ENCODE results near the gene ZNF536.
"Not testable (repeated sequence)": the region's sequence is repeated elsewhere in the genome, so short reads cannot be mapped to it uniquely, and the experiment has no call there.

Gene ZNF536

GRCh38 chr19:30386551-30387143 is 14.5 kb downstream of the ZNF536 start:
- in situ Hi-C loops (cut with MboI; ENCODE audit: low sequenced_read_pairs), result no loop called here

DNA sequence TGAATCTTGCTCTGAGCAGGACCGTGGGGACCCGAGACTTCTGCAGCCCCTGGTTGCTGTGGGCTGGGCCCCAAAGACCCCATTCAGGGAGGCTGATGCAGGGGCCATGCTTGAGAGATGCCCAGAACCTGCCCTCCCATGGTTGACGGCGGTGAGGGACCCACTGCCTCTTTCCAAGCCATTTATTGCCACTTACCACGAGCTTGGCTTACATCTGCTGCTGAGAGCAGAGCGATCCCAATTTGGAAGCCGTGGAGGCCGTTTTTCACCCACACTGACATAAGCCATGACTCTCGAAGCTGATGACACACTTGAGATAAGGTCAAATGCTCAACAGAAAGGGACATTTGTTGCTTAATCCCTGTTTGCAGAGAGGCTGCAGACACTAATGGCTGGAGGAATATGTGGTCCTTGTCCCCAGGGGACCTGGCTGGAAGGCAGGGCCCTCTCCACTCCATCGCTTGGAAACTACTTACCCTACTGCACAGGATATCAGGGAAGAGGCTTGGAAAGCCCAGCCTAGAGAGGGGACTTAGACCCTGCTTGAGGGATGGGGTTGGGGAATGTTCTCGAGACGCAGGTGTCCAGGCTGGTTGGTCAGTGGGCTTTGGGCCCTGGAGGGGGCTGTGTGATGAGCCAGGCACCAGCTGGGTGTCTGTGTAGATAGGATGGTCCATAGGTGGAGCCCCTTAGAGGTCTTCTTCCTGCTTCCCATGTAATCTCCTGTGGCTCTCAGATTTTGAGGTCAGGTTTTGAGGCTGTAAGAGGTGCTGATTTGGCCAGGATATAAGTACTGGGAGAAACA is 15.3 kb downstream of the ZNF536 start:
- in situ Hi-C loops (cut with MboI; ENCODE audit: low sequenced_read_pairs), result no loop called here

DNA sequence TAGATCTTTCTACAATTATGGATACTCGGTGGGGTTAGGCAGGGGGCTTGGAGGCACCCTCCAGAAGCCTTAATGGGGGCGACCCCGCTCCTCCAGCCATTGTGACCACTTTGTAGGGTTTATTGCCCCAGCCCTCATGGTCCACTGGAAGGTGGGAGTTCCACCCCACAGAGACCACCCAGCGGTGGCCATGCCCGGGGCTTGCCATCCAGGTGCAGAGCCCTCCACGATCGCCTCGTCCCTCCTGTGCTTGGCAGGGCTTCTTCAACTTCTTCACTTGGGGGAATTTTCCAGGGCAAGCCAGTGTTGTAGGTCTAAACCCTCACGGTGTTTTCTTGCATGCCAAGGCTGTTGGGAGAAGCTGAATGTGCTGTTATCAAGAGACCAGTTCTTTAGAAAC is 16.1 kb downstream of the ZNF536 start:
- in situ Hi-C loops (cut with MboI; ENCODE audit: low sequenced_read_pairs), result no loop called here

GRCh38 chr19:30388819-30389218 is 16.6 kb downstream of the ZNF536 start:
- in situ Hi-C loops (cut with MboI; ENCODE audit: low sequenced_read_pairs), result no loop called here

- in situ Hi-C loops (cut with MboI; ENCODE audit: low sequenced_read_pairs), result no loop called here
Observed at GRCh38 chr19:30390356-30390988, 18.3 kb downstream of the ZNF536 start.

GRCh38 chr19:30391052-30391451 is 18.9 kb downstream of the ZNF536 start:
- in situ Hi-C loops (cut with MboI; ENCODE audit: low sequenced_read_pairs), result no loop called here

DNA sequence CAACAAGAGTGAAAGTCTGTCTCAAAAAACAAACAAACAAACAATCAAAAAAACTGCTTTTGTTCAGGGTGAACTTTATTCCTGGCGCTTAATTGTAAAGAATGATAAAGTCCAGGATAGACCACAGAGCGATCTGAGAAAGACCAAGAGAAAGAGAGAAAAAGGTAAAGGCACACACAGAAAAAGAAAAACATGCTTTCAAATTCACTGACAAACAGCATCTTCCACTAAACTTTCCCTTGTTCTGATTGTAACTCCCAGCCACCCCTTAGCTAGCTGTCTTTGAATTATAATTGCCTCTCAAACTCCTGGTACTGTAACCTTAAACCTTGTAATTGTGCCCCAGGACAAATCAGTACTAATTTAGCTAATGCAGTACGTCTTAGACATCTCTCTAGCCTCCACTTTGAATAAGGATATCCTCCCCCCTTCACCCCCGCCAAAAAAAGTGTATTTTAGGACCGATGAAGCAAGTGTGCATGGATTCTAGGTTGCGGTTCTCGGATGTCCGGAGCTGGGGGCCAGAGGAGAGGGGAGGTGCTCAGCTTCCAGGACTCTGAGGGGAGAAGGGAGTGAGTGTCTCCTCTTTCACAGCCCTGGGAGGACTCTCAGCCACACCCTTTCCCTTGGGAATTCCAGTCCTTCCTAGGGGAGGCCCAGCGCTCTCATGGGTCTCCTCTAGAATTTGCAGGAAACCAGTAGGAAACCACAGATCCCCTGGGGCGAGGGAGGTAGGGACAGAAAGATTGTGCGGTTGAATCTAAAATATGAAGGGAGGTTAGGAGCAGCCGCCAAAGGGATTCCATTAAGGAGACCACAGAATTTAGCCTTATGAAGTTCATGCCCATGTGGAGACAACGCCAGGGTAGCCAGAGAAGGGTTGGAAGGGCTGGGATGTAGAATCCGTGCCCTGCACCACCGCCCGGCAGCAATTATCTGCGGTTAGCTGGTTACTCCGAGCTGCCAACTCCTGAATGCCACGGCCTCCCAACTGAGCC is 19.7 kb downstream of the ZNF536 start:
- in situ Hi-C loops (cut with MboI; ENCODE audit: low sequenced_read_pairs), result no loop called here

GRCh38 chr19:30393046-30393445 is 20.9 kb downstream of the ZNF536 start:
- in situ Hi-C loops (cut with MboI; ENCODE audit: low sequenced_read_pairs), result no loop called here

DNA sequence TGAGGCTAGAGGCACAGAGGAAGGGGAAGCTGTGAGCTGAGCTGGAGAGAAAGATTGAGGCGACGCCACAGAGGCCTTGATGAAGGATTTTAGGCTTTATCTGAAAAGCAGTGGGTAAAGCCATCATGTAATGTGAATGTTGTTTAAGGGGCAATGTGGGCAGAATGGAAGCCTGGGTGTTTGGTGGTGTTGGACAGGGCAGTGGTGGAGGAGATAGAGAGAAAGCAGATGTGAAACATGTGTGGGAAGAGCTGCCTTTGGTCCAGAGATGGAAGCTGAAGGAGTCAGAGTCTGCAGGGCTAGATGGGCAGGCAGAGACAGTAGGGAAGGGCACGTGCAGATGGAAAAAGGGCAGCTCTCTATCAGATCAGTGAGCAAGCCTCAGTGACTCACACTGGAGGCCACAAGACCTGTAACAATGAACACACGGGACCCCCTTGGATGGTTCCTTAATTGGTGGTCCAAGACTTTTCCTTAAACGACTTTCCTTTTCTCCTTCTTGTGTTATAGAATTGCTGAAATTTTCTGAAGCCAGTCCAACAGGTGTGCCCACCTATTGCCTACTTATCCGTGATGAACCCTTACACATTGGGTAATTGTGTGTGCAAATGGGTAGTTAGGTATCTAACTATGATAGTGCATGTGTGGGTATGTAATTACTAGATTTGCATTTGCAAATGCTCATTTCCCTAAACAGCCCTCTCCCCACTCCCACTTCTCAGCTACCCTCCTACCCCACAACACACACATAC is 21.7 kb downstream of the ZNF536 start:
- in situ Hi-C loops (cut with MboI; ENCODE audit: low sequenced_read_pairs), result no loop called here

GRCh38 chr19:30394481-30395151 is 22.4 kb downstream of the ZNF536 start:
- in situ Hi-C loops (cut with MboI; ENCODE audit: low sequenced_read_pairs), result no loop called here

GRCh38 chr19:30395283-30395682 is 23.1 kb downstream of the ZNF536 start:
- in situ Hi-C loops (cut with MboI; ENCODE audit: low sequenced_read_pairs), result no loop called here

GRCh38 chr19:30398539-30398938 is 26.4 kb downstream of the ZNF536 start:
- in situ Hi-C loops (cut with MboI; ENCODE audit: low sequenced_read_pairs), result not testable (repeated sequence)

DNA sequence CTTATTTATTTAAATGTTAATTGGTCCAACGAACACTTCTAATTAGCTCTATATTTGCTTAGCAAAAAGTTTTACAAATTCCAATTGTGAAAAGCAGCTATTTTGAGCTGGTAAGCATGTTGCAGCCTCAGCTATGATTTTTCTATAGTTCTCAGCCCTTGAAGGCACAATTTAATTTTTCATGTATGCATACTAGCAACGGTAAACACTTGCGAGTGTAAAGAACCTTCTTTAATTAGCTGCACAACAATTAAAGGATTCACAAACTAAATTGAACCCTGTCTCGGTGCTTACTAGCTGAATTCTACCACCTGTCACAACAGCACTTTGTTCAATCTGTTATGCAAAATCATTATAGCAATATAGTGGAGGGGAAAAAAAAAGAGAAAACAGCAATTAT is 29.8 kb downstream of the ZNF536 start:
- in situ Hi-C loops (cut with MboI; ENCODE audit: low sequenced_read_pairs), result no loop called here

DNA sequence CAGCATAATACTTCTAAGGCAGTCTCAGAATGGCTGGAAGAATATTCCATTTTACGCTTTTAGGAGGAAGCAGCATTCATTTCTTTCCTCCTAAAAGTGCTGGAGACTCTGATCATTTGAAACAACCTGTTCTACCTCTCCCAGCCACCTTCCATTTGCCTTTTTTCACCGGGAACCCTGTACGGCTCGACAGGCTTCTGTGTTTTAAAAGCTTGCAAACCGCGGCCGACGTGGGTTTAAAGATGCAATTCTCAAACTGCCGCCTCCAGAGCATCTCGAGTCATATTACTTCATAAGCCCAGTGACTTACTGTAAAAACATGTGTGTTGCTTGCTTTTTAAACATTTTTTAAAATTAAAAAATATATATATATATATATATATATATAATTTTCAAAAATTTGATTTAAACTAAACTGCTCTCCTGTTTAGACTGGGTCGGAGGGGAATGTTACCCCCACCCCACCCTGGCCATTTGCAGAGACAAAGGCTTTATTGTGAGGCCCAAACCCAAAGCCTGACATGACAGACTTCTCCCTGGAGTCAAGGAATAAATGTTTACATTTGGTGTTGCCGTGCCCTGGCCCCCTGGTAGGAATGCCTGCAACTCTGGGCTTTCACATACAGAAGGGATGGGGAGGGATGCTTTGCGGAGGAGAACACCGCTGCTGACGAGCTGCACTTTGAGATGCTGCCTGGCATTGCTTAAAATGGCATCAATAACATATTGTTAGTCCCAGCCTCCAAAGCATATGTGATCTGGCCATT is 30.4 kb downstream of the ZNF536 start:
- in situ Hi-C loops (cut with MboI; ENCODE audit: low sequenced_read_pairs), result no loop called here

GRCh38 chr19:30403203-30403985 is 31.2 kb downstream of the ZNF536 start:
- in situ Hi-C loops (cut with MboI; ENCODE audit: low sequenced_read_pairs), result no loop called here

GRCh38 chr19:30406220-30407067 is 34.3 kb downstream of the ZNF536 start:
- in situ Hi-C loops (cut with MboI; ENCODE audit: low sequenced_read_pairs), result no loop called here

GRCh38 chr19:30407068-30407709 is 35.0 kb downstream of the ZNF536 start:
- in situ Hi-C loops (cut with MboI; ENCODE audit: low sequenced_read_pairs), result no loop called here
